HEK293 (cell line): ENCODE measurements around the gene ROR2.
A peak's percentile ranks its signal among the peaks of the same experiment; 100 is the strongest.

Experiments used
- CTCF ChIA-PET: fragments of 350-600 bp; formaldehyde crosslinking; extraction: SDS; loops from one replicate; lab custom pipeline; 2021; ENCODE audit warnings: antibody characterized with exemption; lab: Yijun Ruan, JAX
- POLR2A ChIA-PET: fragments of 300-600 bp; formaldehyde crosslinking; extraction: SDS; loops from one replicate; lab custom pipeline; 2020; ENCODE audit warnings: antibody characterized with exemption, inconsistent platforms; lab: Yijun Ruan, JAX
- H3K27ac ChIP-seq: fragments of 200-500 bp; sonication (Bioruptor generic); 2 replicates; pipeline ENCODE4 v1.5.1; 2014; ENCODE audit warnings: low read depth, low read length, control low read depth, inconsistent platforms; ENCODE audit errors: extremely low read depth
- H3K36me3 ChIP-seq, 2 experiments: fragments of 200-500 bp in 1 of 2; sonication (Bioruptor generic) in 1 of 2; 1 replicate in 1 of 2; 2 replicates in 1 of 2; pipeline ENCODE4 v1.5.1; 2014 to 2017; ENCODE audit warnings: inconsistent platforms in 2 of 2, low read length in 2 of 2; ENCODE audit not compliant: control insufficient read depth in 2 of 2, insufficient read depth in 1 of 2
- H3K4me1 ChIP-seq: fragments of 200-500 bp; sonication (Bioruptor generic); 2 replicates; pipeline ENCODE4 v1.5.1; 2014; ENCODE audit warnings: mild to moderate bottlenecking, low read length, inconsistent platforms; ENCODE audit not compliant: control insufficient read depth, insufficient read depth
- H3K4me3 ChIP-seq: 2 replicates; pipeline ENCODE4 v1.5.1; 2011; ENCODE audit warnings: low read depth, mild to moderate bottlenecking, control low read depth, low read length, moderate library complexity
- H3K9me3 ChIP-seq: fragments of 200-500 bp; sonication (Bioruptor generic); 2 replicates; pipeline ENCODE4 v1.5.1; 2014; ENCODE audit warnings: low read depth, low read length, inconsistent platforms; ENCODE audit not compliant: control insufficient read depth, insufficient read depth
- ELK4 ChIP-seq: IDR thresholded peaks from 2 replicates; pipeline ENCODE4 v1.6.1; 2011; ENCODE audit warnings: mild to moderate bottlenecking, low read depth, low read length, borderline replicate concordance
- FEZF1 ChIP-seq: fragments of 450-650 bp; formaldehyde crosslinking; IDR thresholded peaks from 2 replicates; pipeline ENCODE4 v1.5.1; 2016; ENCODE audit warnings: missing biosample characterization, missing genetic modification characterization
- GLIS1 ChIP-seq: fragments of 450-650 bp; formaldehyde crosslinking; IDR thresholded peaks from 2 replicates; pipeline ENCODE4 v1.5.1; 2016; ENCODE audit warnings: missing biosample characterization, missing genetic modification characterization
- INSM2 ChIP-seq: fragments of 450-650 bp; formaldehyde crosslinking; IDR thresholded peaks from 2 replicates; pipeline ENCODE4 v1.5.1; 2016; ENCODE audit warnings: missing biosample characterization, missing genetic modification characterization
- KLF16 ChIP-seq: fragments of 450-650 bp; formaldehyde crosslinking; IDR thresholded peaks from 2 replicates; pipeline ENCODE4 v1.5.1; 2017; ENCODE audit warnings: missing biosample characterization, missing genetic modification characterization
- OSR2 ChIP-seq: fragments of 450-650 bp; formaldehyde crosslinking; IDR thresholded peaks from 2 replicates; pipeline ENCODE4 v1.5.1; 2016; ENCODE audit warnings: missing biosample characterization, missing genetic modification characterization
- PRDM6 ChIP-seq: fragments of 450-650 bp; formaldehyde crosslinking; IDR thresholded peaks from 2 replicates; pipeline ENCODE4 v1.5.1; 2017; ENCODE audit warnings: missing biosample characterization, missing genetic modification characterization
- SCRT2 ChIP-seq: fragments of 450-650 bp; formaldehyde crosslinking; IDR thresholded peaks from 2 replicates; pipeline ENCODE4 v1.5.1; 2016; ENCODE audit warnings: missing biosample characterization, missing genetic modification characterization
- ZBTB20 ChIP-seq: fragments of 450-650 bp; formaldehyde crosslinking; IDR thresholded peaks from 2 replicates; pipeline ENCODE4 v1.5.1; 2016; ENCODE audit warnings: missing biosample characterization, missing genetic modification characterization
- ZFP3 ChIP-seq: fragments of 450-650 bp; formaldehyde crosslinking; IDR thresholded peaks from 2 replicates; pipeline ENCODE4 v1.5.1; 2016; ENCODE audit warnings: low read depth, missing biosample characterization, missing genetic modification characterization
- ZNF10 ChIP-seq: fragments of 450-650 bp; formaldehyde crosslinking; IDR thresholded peaks from 2 replicates; pipeline ENCODE4 v1.5.1; 2017; ENCODE audit warnings: missing biosample characterization, missing genetic modification characterization
- ZNF155 ChIP-seq: fragments of 450-650 bp; formaldehyde crosslinking; IDR thresholded peaks from 2 replicates; pipeline ENCODE4 v1.5.1; 2016; ENCODE audit warnings: missing biosample characterization, missing genetic modification characterization
- ZNF174 ChIP-seq: fragments of 450-650 bp; formaldehyde crosslinking; IDR thresholded peaks from 2 replicates; pipeline ENCODE4 v1.5.0; 2017; ENCODE audit warnings: missing biosample characterization, mild to moderate bottlenecking, missing genetic modification characterization
- ZNF18 ChIP-seq: fragments of 450-650 bp; formaldehyde crosslinking; IDR thresholded peaks from 2 replicates; pipeline ENCODE4 v1.5.1; 2016; ENCODE audit warnings: missing biosample characterization, missing genetic modification characterization
- ZNF2 ChIP-seq: fragments of 450-650 bp; formaldehyde crosslinking; IDR thresholded peaks from 2 replicates; pipeline ENCODE4 v1.5.1; 2016; ENCODE audit warnings: missing biosample characterization, missing genetic modification characterization
- ZNF214 ChIP-seq: fragments of 450-650 bp; formaldehyde crosslinking; IDR thresholded peaks from 2 replicates; pipeline ENCODE4 v1.5.1; 2017; ENCODE audit warnings: missing biosample characterization, mild to moderate bottlenecking, missing genetic modification characterization, borderline replicate concordance
- ZNF324 ChIP-seq: fragments of 450-650 bp; formaldehyde crosslinking; IDR thresholded peaks from 2 replicates; pipeline ENCODE4 v1.5.1; 2016; ENCODE audit warnings: missing biosample characterization, missing genetic modification characterization
- ZNF529 ChIP-seq: fragments of 450-650 bp; formaldehyde crosslinking; IDR thresholded peaks from 2 replicates; pipeline ENCODE4 v1.5.1; 2017; ENCODE audit warnings: missing genetic modification characterization, missing biosample characterization; ENCODE audit not compliant: insufficient replicate concordance
- ZNF560 ChIP-seq: fragments of 450-650 bp; formaldehyde crosslinking; IDR thresholded peaks from 2 replicates; pipeline ENCODE4 v1.5.1; 2017; ENCODE audit warnings: missing biosample characterization, missing genetic modification characterization, borderline replicate concordance
- ZNF701 ChIP-seq: fragments of 450-650 bp; formaldehyde crosslinking; IDR thresholded peaks from 2 replicates; pipeline ENCODE4 v1.5.1; 2016; ENCODE audit warnings: missing biosample characterization, missing genetic modification characterization
- ZNF776 ChIP-seq: fragments of 450-650 bp; formaldehyde crosslinking; IDR thresholded peaks from 2 replicates; pipeline ENCODE4 v1.5.0; 2017; ENCODE audit warnings: missing biosample characterization, missing genetic modification characterization, borderline replicate concordance
- ZNF792 ChIP-seq: fragments of 450-650 bp; formaldehyde crosslinking; IDR thresholded peaks from 2 replicates; pipeline ENCODE4 v1.5.1; 2016; ENCODE audit warnings: missing biosample characterization, missing genetic modification characterization
- ZNF843 ChIP-seq: fragments of 450-650 bp; formaldehyde crosslinking; IDR thresholded peaks from 2 replicates; pipeline ENCODE4 v1.5.1; 2016; ENCODE audit warnings: missing biosample characterization, missing genetic modification characterization
- ZSCAN23 ChIP-seq: fragments of 450-650 bp; formaldehyde crosslinking; IDR thresholded peaks from 2 replicates; pipeline ENCODE4 v1.5.1; 2016; ENCODE audit warnings: missing biosample characterization, missing genetic modification characterization
- ZSCAN30 ChIP-seq: fragments of 450-650 bp; IDR thresholded peaks from 2 replicates; pipeline ENCODE4 v1.5.1; 2018; ENCODE audit warnings: missing biosample characterization, mild to moderate bottlenecking, missing genetic modification characterization, moderate library complexity
- ZSCAN5A ChIP-seq: fragments of 450-650 bp; formaldehyde crosslinking; IDR thresholded peaks from 2 replicates; pipeline ENCODE4 v1.5.1; 2016; ENCODE audit warnings: missing biosample characterization, missing genetic modification characterization

Gene ROR2

GRCh38 chr9:91835632-91836031, 114.4 kb downstream of the ROR2 start (continued):
- no peak for TF ChIP-seq ZSCAN23 (tag by site-specific recombination)
- TF ChIP-seq SCRT2 (tag by site-specific recombination), result peak; percentile 68
- no peak for TF ChIP-seq ZNF529 (tag by site-specific recombination)
- no peak for TF ChIP-seq ZSCAN30 (tag by site-specific recombination)
- no peak for TF ChIP-seq ELK4
- TF ChIP-seq ZNF776 (tag by site-specific recombination), result no peak
- no peak for TF ChIP-seq FEZF1
- no peak for TF ChIP-seq ZNF560
- TF ChIP-seq ZNF2 (tag by site-specific recombination), result no peak
- TF ChIP-seq INSM2, result no peak
- no peak for TF ChIP-seq ZNF792 (tag by site-specific recombination)
- TF ChIP-seq ZNF174, result no peak

- no peaks in the 10 kb centered on the region for H3K9me3 ChIP-seq
- POLR2A ChIA-PET, result interaction anchor here (0.6 kb wide), 1 partner anchor 115 kb away, joined by 3 read pairs; the partner anchor contains the start of gene ROR2
- TF ChIP-seq ZNF10 (tag by site-specific recombination) (no peak), KLF16 (no peak), ZFP3 (tag by site-specific recombination) (no peak), ZNF701 (tag by site-specific recombination) (no peak)
- peaks cover 18% of the 10 kb centered on the region for H3K4me1 ChIP-seq
- H3K4me3 ChIP-seq, result no peak overlapping the region
- H3K36me3 ChIP-seq, result no peaks in the 10 kb centered on the region
- no peak overlapping the region; the same call in 1 of the 2 replicates for H3K27ac ChIP-seq
- CTCF ChIA-PET, result interaction anchor here (1.0 kb wide), 1 partner anchor 144 kb away, joined by 5 read pairs; no protein-coding TSS in a partner anchor
These were observed 114.8 kb downstream of the ROR2 start for GRCh38 chr9:91835216-91835615.

- POLR2A ChIA-PET, result interaction anchor here (0.6 kb wide), 1 partner anchor 115 kb away, joined by 3 read pairs; the partner anchor contains the start of gene ROR2
- Histone ChIP-seq H3K4me1 (peaks cover 18% of the 10 kb centered on the region), H3K27ac (no peak overlapping the region; the same call in 1 of the 2 replicates), H3K36me3 (no peaks in the 10 kb centered on the region), H3K4me3 (no peak overlapping the region), H3K9me3 (no peaks in the 10 kb centered on the region)
- CTCF ChIA-PET, result interaction anchor here (0.5 to 1.0 kb wide), 3 partner anchors 145 to 1471 kb away, joined by 3 to 5 read pairs (median 4); no protein-coding TSS in a partner anchor
- TF ChIP-seq ZSCAN5A (no peak), ZNF214 (tag by site-specific recombination) (no peak), GLIS1 (tag by site-specific recombination) (peak; percentile 80), PRDM6 (tag by site-specific recombination) (peak; percentile 28; the same call in 1 of the 2 replicates), ZNF18 (tag by site-specific recombination) (peak; percentile 54; the same call in 1 of the 2 replicates), ZBTB20 (tag by site-specific recombination) (no peak), ZNF843 (tag by site-specific recombination) (0 out of 2 replicates have a peak, but pooled peaks have one; percentile 34), ZNF155 (tag by site-specific recombination) (no peak), FEZF1 (peak; percentile 87), ZNF324 (tag by site-specific recombination) (no peak), OSR2 (tag by site-specific recombination) (peak; percentile 48)
These were observed 115.3 kb downstream of the ROR2 start for GRCh38 chr9:91834740-91835139.
